Sciatic nerve (tissue), 2 donors: ENCODE results near the gene HSPA1B. TPM values are rescaled to one million over a fixed set of nuclear protein-coding genes. Genes with fewer than 3 reads are reported as not detected.
"Not testable (repeated sequence)": the region's sequence is repeated elsewhere in the genome, so short reads cannot be mapped to it uniquely, and the experiment has no call there.

Experiments
- ATAC-seq: fragments of 200-7000 bp; cut with Tn5 transposase; one replicate; pipeline ENCODE4 v1.9.1; 2020; ENCODE audit warnings: mild to moderate bottlenecking, moderate library complexity
- DNase-seq: peaks from one replicate; pipeline ENCODE4 v3.0.0-alpha.2; 2020; ENCODE audit warnings: low spot score
- intact Hi-C: fragments of 100-400 bp; cut with DNase I; formaldehyde crosslinking; loops from one replicate; pipeline ENCODE4 v1.14.2; 2022
- total RNA-seq: library from RNA; stranded (reverse); fragmentation: NEBNext Ultra II Directional; extraction: Animal tissue kit (Norgen Biotek cat#: 25700); gene quantifications from one replicate; pipeline ENCODE4 v1.2.1, GENCODE V29; 2021
- donor health status: DM: no; HTN: no; CAD: no.
- donor health status: DM: no; HTN: no; CAD: no.

HSPA1B gene
- total RNA-seq, 1 donor from 2014 or later, result 181 TPM

GRCh38 chr6:31839779-31840126 is 12.2 kb downstream of the HSPA1B start:
- intact Hi-C loops, result loop anchor here (10.0 kb wide), 3 partner anchors 115 to 295 kb away; partner anchors contain the start of genes ATP6V1G2, DDAH2, DDX39B and LY6G5C

GRCh38 chr6:31842053-31842452 is 14.5 kb downstream of the HSPA1B start:
- ATAC-seq (no peak), DNase-seq (no peak)
- intact Hi-C loops, result no loop called here

More at GRCh38 chr6:31839779-31840126, 12.2 kb downstream of the HSPA1B start:
- not testable (repeated sequence) for DNase-seq, ATAC-seq

GRCh38 chr6:31844507-31844906 is 17.0 kb downstream of the HSPA1B start:
- ATAC-seq (no peak), DNase-seq (no peak)
- intact Hi-C loops, result no loop called here

GRCh38 chr6:31847276-31847978 is 19.9 kb downstream of the HSPA1B start:
- DNase-seq, result no peak
- intact Hi-C loops, result no loop called here
- no peak for ATAC-seq

- intact Hi-C loops, result no loop called here
- DNase-seq (no peak), ATAC-seq (no peak)
These were observed 23.4 kb downstream of the HSPA1B start for GRCh38 chr6:31850765-31851484.

GRCh38 chr6:31851485-31851832 is 23.9 kb downstream of the HSPA1B start:
- ATAC-seq, result no peak
- intact Hi-C loops, result no loop called here
- no peak for DNase-seq

GRCh38 chr6:31851980-31852718 is 24.6 kb downstream of the HSPA1B start:
- intact Hi-C loops, ATAC-seq, DNase-seq: not testable (repeated sequence)

GRCh38 chr6:31857774-31858173 is 30.2 kb downstream of the HSPA1B start:
- ATAC-seq, DNase-seq, intact Hi-C loops: not testable (repeated sequence)

GRCh38 chr6:31858707-31859106 is 31.2 kb downstream of the HSPA1B start:
- ATAC-seq (no peak), DNase-seq (no peak)
- intact Hi-C loops, result no loop called here

GRCh38 chr6:31859923-31860322 is 32.4 kb downstream of the HSPA1B start:
- ATAC-seq, result no peak

GRCh38 chr6:31860349-31860748 is 32.8 kb downstream of the HSPA1B start:
- ATAC-seq (no peak), DNase-seq (no peak)
- intact Hi-C loops, result no loop called here

More at GRCh38 chr6:31859923-31860322, 32.4 kb downstream of the HSPA1B start:
- intact Hi-C loops, result no loop called here
- no peak for DNase-seq

GRCh38 chr6:31861150-31861549 is 33.6 kb downstream of the HSPA1B start:
- no peak for ATAC-seq
- intact Hi-C loops, result no loop called here
- DNase-seq, result no peak

GRCh38 chr6:31861919-31862343 is 34.4 kb downstream of the HSPA1B start:
- intact Hi-C loops, result no loop called here
- no peak for DNase-seq
- ATAC-seq, result no peak

GRCh38 chr6:31862344-31863235 is 35.1 kb downstream of the HSPA1B start, which contains the start of gene NEU1:
Gene NEU1 (minus strand): TSS chr6:31862821. CDS start chr6:31862776, 45 bp downstream.
- DNase-seq (peak; percentile 99), ATAC-seq (peak; percentile 98)
- intact Hi-C loops, result no loop called here

- DNase-seq, intact Hi-C loops, ATAC-seq: not testable (repeated sequence)
These were observed 36.6 kb downstream of the HSPA1B start for GRCh38 chr6:31864123-31864562.

GRCh38 chr6:31864818-31865204 is 37.3 kb downstream of the HSPA1B start:
- intact Hi-C loops, result no loop called here
- ATAC-seq (no peak), DNase-seq (no peak)

- DNase-seq (no peak), ATAC-seq (no peak)
- intact Hi-C loops, result no loop called here
These were observed 37.9 kb downstream of the HSPA1B start for GRCh38 chr6:31865205-31866118.

- intact Hi-C loops, ATAC-seq, DNase-seq: not testable (repeated sequence)
These were observed 41.1 kb downstream of the HSPA1B start for GRCh38 chr6:31868658-31868971.
